IMR-90 (cell line): ENCODE measurements around the gene RTCA. TPM values are rescaled to one million over a fixed set of nuclear protein-coding genes. Genes with fewer than 3 reads are reported as not detected.

Experiments used
- ATAC-seq: fragments of 200-7000 bp; cut with Tn5 transposase; 2 replicates; pipeline ENCODE4 v1.9.1; 2020; ENCODE audit warnings: low read depth, mild to moderate bottlenecking, moderate library complexity
- BruUV-seq: library from RNA; stranded (reverse); fragments of 400-500 nt; replicated peaks from 2 replicates; lab custom pipeline; 2021; lab: Mats Ljungman, UMichigan
- CTCF ChIA-PET: fragments of 300-600 bp; formaldehyde crosslinking; extraction: SDS; loops from one replicate; lab custom pipeline; 2021; ENCODE audit warnings: antibody characterized with exemption; lab: Yijun Ruan, JAX
- POLR2A ChIA-PET: fragments of 300-600 bp; sonication (Branson Sonifier 250); formaldehyde crosslinking; loops from one replicate; lab custom pipeline; 2022; ENCODE audit warnings: antibody characterized with exemption; ENCODE audit not compliant: unreplicated experiment; lab: Charles Lee
- DNase-seq: peaks from one replicate; pipeline ENCODE4 v3.0.0; 2013
- H2AFZ ChIP-seq: replicated peaks from 2 replicates; pipeline ENCODE3; 2013; ENCODE audit warnings: low read length, mild to moderate bottlenecking; ENCODE audit not compliant: poor library complexity
- H2AK5ac ChIP-seq: 2 replicates; pipeline ENCODE4 v1.6.1; 2013; ENCODE audit warnings: low read depth, low read length, inconsistent platforms
- H2AK9ac ChIP-seq: replicated peaks from 2 replicates; pipeline ENCODE3; 2013; ENCODE audit warnings: mild to moderate bottlenecking, low read depth, low read length, moderate library complexity; ENCODE audit not compliant: poor library complexity
- H2BK120ac ChIP-seq: 2 replicates; pipeline ENCODE4 v1.6.1; 2013; ENCODE audit warnings: low read depth, low read length, inconsistent platforms
- H2BK15ac ChIP-seq: 3 replicates; pipeline ENCODE4 v1.6.1; 2013; ENCODE audit warnings: low read depth, low read length, inconsistent platforms
- H2BK20ac ChIP-seq: 2 replicates; pipeline ENCODE4 v1.6.1; 2013; ENCODE audit warnings: low read depth, mild to moderate bottlenecking, inconsistent platforms, low read length, moderate library complexity
- H2BK5ac ChIP-seq: 2 replicates; pipeline ENCODE4 v1.6.1; 2013; ENCODE audit warnings: mild to moderate bottlenecking, low read depth, low read length, inconsistent platforms; ENCODE audit not compliant: poor library complexity, severe bottlenecking
- H3K14ac ChIP-seq: replicated peaks from 2 replicates; pipeline ENCODE4 v1.6.1; 2013; ENCODE audit warnings: low read depth, low read length, inconsistent platforms
- H3K18ac ChIP-seq: 2 replicates; pipeline ENCODE4 v1.6.1; 2013; ENCODE audit warnings: low read depth, low read length, control low read depth
- H3K23ac ChIP-seq: 2 replicates; pipeline ENCODE4 v1.6.1; 2013; ENCODE audit warnings: low read depth, low read length, inconsistent platforms
- H3K27ac ChIP-seq: 2 replicates; pipeline ENCODE4 v1.5.1; 2013; ENCODE audit warnings: mild to moderate bottlenecking, control low read depth, low read length; ENCODE audit not compliant: insufficient read depth
- H3K27me3 ChIP-seq: 2 replicates; pipeline ENCODE4 v1.6.1; 2013; ENCODE audit warnings: low read length; ENCODE audit not compliant: control insufficient read depth, insufficient read depth
- H3K36me3 ChIP-seq: 2 replicates; pipeline ENCODE4 v1.6.1; 2013; ENCODE audit warnings: low read length, mixed read lengths; ENCODE audit not compliant: control insufficient read depth, insufficient read depth
- H3K4ac ChIP-seq: 2 replicates; pipeline ENCODE4 v1.6.1; 2013; ENCODE audit warnings: low read depth, low read length, inconsistent platforms
- H3K4me1 ChIP-seq: 2 replicates; pipeline ENCODE4 v1.6.1; 2013; ENCODE audit warnings: low read length, mixed read lengths; ENCODE audit not compliant: control insufficient read depth, insufficient read depth
- H3K4me2 ChIP-seq: 2 replicates; pipeline ENCODE4 v1.6.1; 2013; ENCODE audit warnings: low read depth, mild to moderate bottlenecking, control low read depth, low read length, moderate library complexity
- H3K4me3 ChIP-seq: 2 replicates; pipeline ENCODE4 v1.5.1; 2013; ENCODE audit warnings: low read depth, mild to moderate bottlenecking, control low read depth, low read length, moderate library complexity; ENCODE audit not compliant: insufficient read depth
- H3K56ac ChIP-seq: 2 replicates; pipeline ENCODE4 v1.6.1; 2013; ENCODE audit warnings: low read length, inconsistent platforms; ENCODE audit not compliant: insufficient read depth; ENCODE audit errors: extremely low read depth
- H3K79me1 ChIP-seq, 2 experiments: 2 replicates each; pipeline ENCODE4 v1.6.1; 2013; ENCODE audit warnings: low read length in 2 of 2, inconsistent platforms in 1 of 2, low read depth in 1 of 2
- H3K9ac ChIP-seq: 2 replicates; pipeline ENCODE4 v1.6.1; 2013; ENCODE audit warnings: low read depth, low read length, control low read depth
- H3K9me1 ChIP-seq: 2 replicates; pipeline ENCODE4 v1.6.1; 2013; ENCODE audit warnings: low read length, inconsistent platforms; ENCODE audit not compliant: insufficient read depth
- H3K9me3 ChIP-seq: 2 replicates; pipeline ENCODE4 v1.6.1; 2013; ENCODE audit warnings: low read length; ENCODE audit not compliant: control insufficient read depth, insufficient read depth
- H4K20me1 ChIP-seq: 2 replicates; pipeline ENCODE4 v1.6.1; 2013; ENCODE audit warnings: low read length, inconsistent platforms; ENCODE audit not compliant: insufficient read depth
- H4K5ac ChIP-seq: 2 replicates; pipeline ENCODE4 v1.6.1; 2013; ENCODE audit warnings: mild to moderate bottlenecking, low read depth, low read length, control low read depth
- H4K8ac ChIP-seq, 2 experiments: 2 replicates each; pipeline ENCODE4 v1.6.1; 2013; ENCODE audit warnings: low read depth in 2 of 2, low read length in 2 of 2, control low read depth in 1 of 2, inconsistent platforms in 1 of 2
- H4K91ac ChIP-seq: 2 replicates; pipeline ENCODE4 v1.6.1; 2013; ENCODE audit warnings: low read depth, low read length, inconsistent platforms; ENCODE audit not compliant: insufficient read depth
- BHLHE40 ChIP-seq: fragments of 150-350 bp; IDR thresholded peaks from 2 replicates; pipeline ENCODE4 v1.6.1; 2016; ENCODE audit warnings: mild to moderate bottlenecking, low read depth, low read length
- CEBPB ChIP-seq: IDR thresholded peaks from 2 replicates; pipeline ENCODE4 v1.6.1; 2012; ENCODE audit warnings: low read depth, low read length, improper control_type of control experiment
- CHD1 ChIP-seq: IDR thresholded peaks from 2 replicates; pipeline ENCODE4 v1.6.1; 2012; ENCODE audit warnings: low read depth, low read length, improper control_type of control experiment
- CTCF ChIP-seq: conservative IDR thresholded peaks from 2 replicates; pipeline ENCODE4 v1.5.1; 2012; ENCODE audit warnings: mild to moderate bottlenecking, low read depth, low read length, improper control_type of control experiment
- ELK1 ChIP-seq: fragments of 150-350 bp; IDR thresholded peaks from 2 replicates; pipeline ENCODE4 v1.6.1; 2016; ENCODE audit warnings: low read depth, mild to moderate bottlenecking, low read length, moderate library complexity, borderline replicate concordance
- FOS ChIP-seq: fragments of 150-350 bp; IDR thresholded peaks from 2 replicates; pipeline ENCODE4 v1.6.1; 2016; ENCODE audit warnings: low read depth, low read length
- MAFK ChIP-seq: IDR thresholded peaks from 2 replicates; pipeline ENCODE4 v1.6.1; 2012; ENCODE audit warnings: low read depth, low read length, improper control_type of control experiment
- MAZ ChIP-seq: IDR thresholded peaks from 2 replicates; pipeline ENCODE4 v1.6.1; 2012; ENCODE audit warnings: low read depth, mild to moderate bottlenecking, low read length, improper control_type of control experiment, moderate library complexity, borderline replicate concordance
- MXI1 ChIP-seq: IDR thresholded peaks from 2 replicates; pipeline ENCODE4 v1.6.1; 2012; ENCODE audit warnings: low read depth, mild to moderate bottlenecking, low read length, moderate library complexity, borderline replicate concordance
- NFE2L2 ChIP-seq: fragments of 150-350 bp; IDR thresholded peaks from 2 replicates; pipeline ENCODE4 v1.6.1; 2016; ENCODE audit warnings: low read depth, mild to moderate bottlenecking, low read length
- POLR2A ChIP-seq: IDR thresholded peaks from 2 replicates; pipeline ENCODE4 v1.6.1; 2012; ENCODE audit warnings: mild to moderate bottlenecking, low read depth, low read length
- RAD21 ChIP-seq: IDR thresholded peaks from 2 replicates; pipeline ENCODE4 v1.6.1; 2012; ENCODE audit warnings: low read length, improper control_type of control experiment
- RCOR1 ChIP-seq: IDR thresholded peaks from 2 replicates; pipeline ENCODE4 v1.6.1; 2012; ENCODE audit warnings: mild to moderate bottlenecking, low read length, improper control_type of control experiment; ENCODE audit not compliant: insufficient replicate concordance
- RFX5 ChIP-seq: IDR thresholded peaks from 2 replicates; pipeline ENCODE4 v1.8.0; 2012; ENCODE audit warnings: low read depth, mild to moderate bottlenecking, low read length, moderate library complexity
- SMC3 ChIP-seq: fragments of 150-350 bp; IDR thresholded peaks from 2 replicates; pipeline ENCODE4 v1.6.1; 2016; ENCODE audit warnings: low read depth, mild to moderate bottlenecking, antibody characterized with exemption, low read length, moderate library complexity
- USF2 ChIP-seq: fragments of 150-350 bp; IDR thresholded peaks from 2 replicates; pipeline ENCODE4 v1.6.1; 2017; ENCODE audit warnings: mild to moderate bottlenecking, antibody characterized with exemption, low read length, low read depth
- dilution Hi-C: fragments of 300-500 bp; cut with HindIII; formaldehyde crosslinking; loops from one replicate; pipeline ENCODE4 v1.14.3; 2018; ENCODE audit warnings: low sequenced_read_pairs; ENCODE audit not compliant: unreplicated experiment
- in situ Hi-C: fragments of 300-500 bp; cut with MboI; formaldehyde crosslinking; loops from 3 replicates; pipeline ENCODE4 v1.14.3; 2019; ENCODE audit warnings: low sequenced_read_pairs, inconsistent platforms, mixed read lengths
- intact Hi-C: fragments of 100-400 bp; cut with micrococcal nuclease; formaldehyde crosslinking; loops from 2 replicates; pipeline ENCODE4 v1.10.0; 2022
- polyA plus RNA-seq, 3 experiments: library from polyadenylated mRNA; depleted of rRNA; stranded (reverse); fragments of >200 nt; gene quantifications; 2 replicates each; pipeline ENCODE4 v1.2.3, GENCODE V29; 2012; ENCODE audit warnings: low replicate concordance in 1 of 3
- total RNA-seq: library from RNA; depleted of rRNA; stranded (reverse); fragments of >200 nt; gene quantifications from 2 replicates; pipeline ENCODE4 v1.2.3, GENCODE V29; 2012

The RTCA gene
- total and polyA plus RNA-seq, 2 of the 4 experiments (the other 2 are of a cell fraction): 26.9 to 29.6 TPM

GRCh38 chr1:100316622-100317021 is 50.6 kb downstream of the RTCA start:
- H3K23ac ChIP-seq: no peak overlapping the region
- no peak overlapping the region for H2BK5ac ChIP-seq
- in situ Hi-C loops (no loop called here), intact Hi-C loops (no loop called here), dilution Hi-C loops (no loop called here)
- no peak overlapping the region for H3K18ac ChIP-seq
- H2BK120ac ChIP-seq: no peak overlapping the region
- no peak overlapping the region for H3K27ac ChIP-seq
- peaks cover 11% of the 10 kb centered on the region for H3K9me3 ChIP-seq
- no peak overlapping the region for H2BK15ac ChIP-seq
- POLR2A ChIA-PET: no interaction called here
- H3K14ac ChIP-seq: no peak overlapping the region
- no peak overlapping the region for H2AK9ac ChIP-seq
- no peak overlapping the region for H2BK20ac ChIP-seq
- H3K56ac ChIP-seq: no peak overlapping the region
- no TSS peak for BruUV-seq
- H4K8ac ChIP-seq: no peak overlapping the region
- H3K4ac ChIP-seq: no peak overlapping the region
- H2AFZ ChIP-seq: no peak overlapping the region
- ATAC-seq (no peak), DNase-seq (no peak)
- no peak overlapping the region for H3K9ac ChIP-seq
- TF ChIP-seq CTCF (no peak), CHD1 (no peak), FOS (no peak), SMC3 (no peak), MXI1 (no peak), MAZ (no peak), MAFK (no peak), RCOR1 (no peak), ELK1 (no peak), RFX5 (no peak), NFE2L2 (no peak), RAD21 (no peak), USF2 (no peak), POLR2A (no peak), CEBPB (no peak), BHLHE40 (no peak)
- no peak overlapping the region for H3K4me2 ChIP-seq
- CTCF ChIA-PET: interaction anchor here (0.6 kb wide), 1 partner anchor 29 kb away, joined by 3 read pairs; no protein-coding TSS in a partner anchor
- H4K91ac ChIP-seq: no peak overlapping the region
- H3K4me3 ChIP-seq: no peak overlapping the region
- no peaks in the 10 kb centered on the region for H3K36me3 ChIP-seq
- H3K79me1 ChIP-seq: no peaks in the 10 kb centered on the region
- no peak overlapping the region for H4K5ac ChIP-seq
- H3K27me3 ChIP-seq: peaks cover 2% of the 10 kb centered on the region; the same call in 1 of the 2 replicates
- no peaks in the 10 kb centered on the region for H4K20me1 ChIP-seq
- no peaks in the 10 kb centered on the region for H3K9me1 ChIP-seq
- H3K4me1 ChIP-seq: no peaks in the 10 kb centered on the region
- H2AK5ac ChIP-seq: no peak overlapping the region
